NCI-H146 (cell line): ENCODE results near the gene LOXL3.

Source experiments
- DNase-seq: peaks from one replicate; lab custom pipeline; 2025; lab: John Stamatoyannopoulos, UW

The LOXL3 gene, protein sequence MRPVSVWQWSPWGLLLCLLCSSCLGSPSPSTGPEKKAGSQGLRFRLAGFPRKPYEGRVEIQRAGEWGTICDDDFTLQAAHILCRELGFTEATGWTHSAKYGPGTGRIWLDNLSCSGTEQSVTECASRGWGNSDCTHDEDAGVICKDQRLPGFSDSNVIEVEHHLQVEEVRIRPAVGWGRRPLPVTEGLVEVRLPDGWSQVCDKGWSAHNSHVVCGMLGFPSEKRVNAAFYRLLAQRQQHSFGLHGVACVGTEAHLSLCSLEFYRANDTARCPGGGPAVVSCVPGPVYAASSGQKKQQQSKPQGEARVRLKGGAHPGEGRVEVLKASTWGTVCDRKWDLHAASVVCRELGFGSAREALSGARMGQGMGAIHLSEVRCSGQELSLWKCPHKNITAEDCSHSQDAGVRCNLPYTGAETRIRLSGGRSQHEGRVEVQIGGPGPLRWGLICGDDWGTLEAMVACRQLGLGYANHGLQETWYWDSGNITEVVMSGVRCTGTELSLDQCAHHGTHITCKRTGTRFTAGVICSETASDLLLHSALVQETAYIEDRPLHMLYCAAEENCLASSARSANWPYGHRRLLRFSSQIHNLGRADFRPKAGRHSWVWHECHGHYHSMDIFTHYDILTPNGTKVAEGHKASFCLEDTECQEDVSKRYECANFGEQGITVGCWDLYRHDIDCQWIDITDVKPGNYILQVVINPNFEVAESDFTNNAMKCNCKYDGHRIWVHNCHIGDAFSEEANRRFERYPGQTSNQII

DNA sequence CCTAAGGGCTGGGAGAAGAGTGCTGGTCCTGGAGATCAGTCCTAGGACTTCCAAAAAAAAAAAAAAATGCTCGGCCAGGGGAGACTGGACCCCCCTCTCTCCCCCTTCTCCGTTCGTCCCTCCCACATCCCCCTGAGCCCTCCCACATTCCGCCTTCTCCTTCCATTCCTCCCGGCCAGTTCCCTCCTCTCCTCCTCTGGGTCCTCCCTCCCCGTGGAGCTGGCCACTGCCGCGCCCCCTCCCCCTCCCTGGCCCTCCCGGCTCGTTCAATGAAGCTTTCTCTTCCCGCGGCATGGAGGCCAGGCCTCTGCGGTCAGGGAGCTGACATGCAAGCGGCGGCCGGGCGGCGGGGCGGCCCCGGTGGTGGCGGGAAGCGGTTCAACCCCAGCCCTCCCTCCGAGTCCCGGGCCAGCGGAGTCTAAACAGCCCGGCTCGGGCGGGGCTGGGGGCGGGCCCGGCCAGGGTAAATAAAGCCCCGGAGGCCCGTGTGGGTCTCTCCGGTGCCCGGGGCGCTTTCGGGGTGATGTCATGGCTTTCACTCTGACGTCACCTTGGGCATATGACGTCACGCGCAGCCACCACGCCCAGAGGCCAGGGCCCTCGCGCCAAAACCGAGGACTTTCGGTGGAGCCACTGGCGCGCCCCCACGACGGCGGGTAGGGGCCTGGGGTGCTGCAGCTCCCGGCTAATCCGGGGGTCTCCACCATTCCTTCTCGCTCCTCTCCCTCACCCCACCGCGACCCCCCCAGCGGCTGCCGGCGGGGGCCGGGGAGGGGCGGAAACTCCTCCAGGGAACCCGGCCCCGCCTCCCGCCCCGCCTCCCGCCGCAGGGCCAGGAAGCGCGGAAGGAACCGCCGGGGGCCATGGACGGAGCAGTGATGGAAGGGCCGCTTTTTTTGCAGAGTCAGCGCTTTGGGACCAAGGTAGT, at the start of gene LOXL3, which contains the start of gene DOK1:
Gene LOXL3 (minus strand): TSS at position 51 of the 928 bp plus-strand sequence. CDS start 1,308 bp downstream, outside the sequence.
Gene DOK1 (plus strand): TSS at position 829 of the 928 bp plus-strand sequence. CDS start 35 bp downstream, at position 864.
- peak; percentile 90 for DNase-seq

DNA sequence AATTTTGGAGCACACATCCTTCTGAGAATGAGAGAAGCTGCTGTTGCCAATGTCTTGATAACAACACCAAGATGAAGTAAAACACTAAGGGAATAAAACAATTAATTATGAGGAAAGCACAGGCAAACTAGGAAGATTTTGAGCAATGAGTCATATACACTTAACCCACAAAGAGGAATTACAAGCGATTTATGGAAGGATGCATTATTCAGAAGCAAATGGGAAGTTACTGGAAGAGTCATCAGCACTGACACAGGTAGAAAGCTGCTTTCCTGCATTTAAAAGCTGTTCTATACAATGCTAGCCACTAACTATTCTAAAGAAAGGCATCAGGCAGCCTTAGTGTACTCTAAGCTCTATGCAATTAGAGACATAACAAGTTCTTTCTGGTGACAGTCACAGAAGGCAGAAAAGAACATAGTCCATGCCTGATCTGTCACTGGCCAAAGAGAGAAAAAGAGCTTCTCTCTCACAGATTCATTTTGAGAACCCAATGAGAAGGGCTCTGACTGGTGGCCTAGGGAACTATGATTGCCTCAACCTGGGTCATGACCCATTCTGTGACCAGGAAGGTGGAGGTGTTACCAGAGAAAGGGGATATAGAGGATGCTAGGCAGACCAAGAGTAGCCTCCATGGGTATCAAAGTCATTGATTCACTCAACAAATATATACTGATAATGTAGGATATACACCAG, 49.0 kb upstream of the LOXL3 start:
- no peak for DNase-seq

DNA sequence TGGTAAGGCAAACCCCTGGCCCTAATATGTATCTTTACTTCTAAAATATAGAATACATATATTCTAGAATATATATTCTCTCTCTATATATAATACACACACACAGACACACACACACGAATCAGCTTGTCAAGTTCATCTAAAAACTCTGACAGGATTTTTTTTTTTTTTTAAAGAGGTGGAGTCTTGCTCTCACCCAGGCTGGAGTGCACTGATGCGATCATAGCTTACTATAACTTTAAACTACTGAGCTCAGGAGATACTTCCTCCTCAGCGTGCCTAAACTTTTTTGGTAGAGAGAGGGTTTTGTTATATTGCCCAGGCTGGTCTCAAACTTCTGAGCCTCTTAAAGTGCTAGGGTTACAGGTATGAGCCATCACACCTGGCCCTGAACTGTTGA, 45.9 kb upstream of the LOXL3 start:
- DNase-seq, result no peak

DNA sequence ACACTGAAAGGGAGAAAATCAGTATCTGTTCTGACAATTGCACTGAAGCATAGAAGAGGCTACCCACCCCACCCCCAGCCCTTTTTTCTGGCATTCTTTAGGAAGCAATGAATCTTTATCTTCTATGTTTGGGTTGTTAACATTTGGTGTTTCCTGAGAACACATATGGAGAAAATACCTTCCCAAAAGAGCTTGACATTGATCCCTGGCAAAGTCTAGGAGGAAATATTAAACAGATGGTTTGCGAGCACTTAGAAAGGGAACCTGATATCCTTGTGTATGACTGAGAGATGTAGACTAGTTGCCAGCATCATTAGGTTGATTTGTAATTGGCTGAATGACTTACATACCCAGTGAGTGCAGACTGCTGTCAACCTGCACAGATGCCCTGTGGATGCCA, 43.7 kb upstream of the LOXL3 start:
- no peak for DNase-seq

DNA sequence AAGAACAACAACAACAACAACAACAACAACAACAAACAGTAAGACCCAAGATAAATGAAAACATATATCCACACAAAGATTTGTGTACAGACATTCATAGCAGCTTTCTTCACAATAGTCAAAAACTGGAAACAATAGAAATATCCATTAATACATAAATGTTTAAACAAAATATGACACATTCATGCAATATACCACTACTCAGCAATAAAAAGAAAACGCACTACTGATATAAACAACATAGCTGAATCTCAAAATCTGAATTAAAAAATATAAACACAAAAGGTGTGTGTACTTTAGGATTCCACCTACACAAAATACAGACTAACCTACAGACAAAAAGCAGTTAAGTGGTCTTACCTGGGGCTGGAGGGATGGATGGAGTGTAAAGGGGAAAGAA, 42.8 kb upstream of the LOXL3 start:
- no peak for DNase-seq

DNA sequence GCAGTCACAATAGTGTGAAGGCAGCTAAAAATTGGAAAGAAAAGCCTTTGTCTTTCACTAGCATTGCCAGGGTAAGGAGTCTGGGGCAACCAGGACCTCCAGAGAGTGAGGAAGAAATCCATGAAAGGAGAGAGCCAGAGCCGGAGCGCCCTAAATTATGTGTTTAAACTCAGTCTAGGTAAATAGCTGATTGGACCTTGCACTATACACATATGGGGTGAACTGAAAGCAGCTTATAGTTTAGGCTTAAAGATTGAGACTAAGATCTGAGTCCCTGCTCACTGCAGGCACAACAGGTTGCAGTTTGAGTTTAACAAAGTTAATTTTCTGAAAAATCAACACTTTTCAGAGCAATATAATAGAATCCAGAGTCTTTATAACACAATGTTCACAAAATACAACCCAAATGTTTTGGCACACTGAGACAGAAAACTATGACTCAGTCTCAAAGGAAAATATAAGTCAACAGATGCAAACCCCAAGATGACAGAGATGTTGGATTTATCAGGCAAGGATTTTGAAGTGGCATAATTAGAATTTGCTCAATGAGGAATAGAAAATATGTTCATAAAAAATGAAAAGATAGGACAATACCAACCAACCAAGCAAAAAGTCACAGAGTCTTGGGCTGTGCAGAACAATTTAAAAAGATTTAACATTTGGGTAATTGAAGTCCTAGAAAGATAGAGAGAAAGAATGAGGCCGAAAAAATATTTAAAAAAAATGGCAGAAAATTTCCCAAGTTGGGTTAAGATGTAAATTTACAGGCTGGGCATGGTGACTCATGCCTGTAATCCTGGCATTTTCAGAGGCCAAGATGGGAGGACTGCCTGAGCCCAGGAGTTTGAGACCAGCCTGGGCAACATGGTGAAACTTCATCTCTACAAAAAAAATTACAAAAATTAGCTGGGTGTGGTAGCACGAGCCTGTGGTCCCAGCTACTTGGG, 40.4 kb upstream of the LOXL3 start:
- no peak for DNase-seq

DNA sequence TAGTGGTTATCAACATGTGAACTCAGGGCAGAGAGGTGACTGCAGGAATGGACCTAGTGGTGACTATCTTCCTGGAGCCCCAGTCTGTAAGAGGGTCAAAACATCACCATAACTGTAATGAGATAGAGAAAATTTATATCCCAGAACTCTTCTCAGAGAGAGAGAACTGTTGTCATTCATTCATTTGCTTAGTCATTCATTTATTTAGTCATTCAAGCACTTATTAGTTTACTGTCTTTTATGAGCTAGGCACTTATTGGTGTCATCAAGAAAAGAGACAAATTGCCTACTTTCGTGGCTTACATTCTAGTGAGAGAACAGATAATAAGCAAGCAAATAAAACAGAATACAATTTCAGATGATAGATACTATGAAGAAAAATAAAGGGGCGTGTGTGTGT, 34.9 kb upstream of the LOXL3 start:
- DNase-seq, result no peak

DNA sequence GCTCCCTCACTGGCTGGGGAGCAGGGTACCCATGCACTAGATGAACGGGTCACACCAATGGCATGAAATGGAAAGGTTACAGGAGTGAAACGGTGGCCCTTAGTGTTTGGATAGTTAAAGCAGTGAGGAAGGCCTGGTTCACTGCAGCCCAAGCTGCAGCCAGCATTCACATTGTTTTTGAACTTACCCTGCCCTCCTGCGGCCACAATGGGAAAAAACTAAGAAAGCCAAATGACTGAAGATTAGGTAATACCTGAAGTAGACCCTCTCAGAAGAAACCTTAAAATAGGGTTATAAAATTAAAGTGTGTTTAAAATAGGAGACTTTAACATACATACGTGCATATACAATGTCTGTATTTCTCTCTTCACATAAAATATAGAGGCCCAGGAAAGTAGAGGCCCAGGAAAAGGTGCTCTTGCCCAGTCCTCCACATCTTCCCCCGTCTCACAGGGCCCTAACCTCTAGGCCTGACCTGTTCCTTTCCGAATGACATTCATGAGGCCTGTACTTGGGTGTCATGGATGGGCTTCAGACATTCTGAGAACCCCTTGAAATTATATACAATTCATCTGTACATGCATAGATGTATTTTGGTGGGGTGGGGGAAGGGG, 34.0 kb upstream of the LOXL3 start:
- peak; percentile 63 for DNase-seq

DNA sequence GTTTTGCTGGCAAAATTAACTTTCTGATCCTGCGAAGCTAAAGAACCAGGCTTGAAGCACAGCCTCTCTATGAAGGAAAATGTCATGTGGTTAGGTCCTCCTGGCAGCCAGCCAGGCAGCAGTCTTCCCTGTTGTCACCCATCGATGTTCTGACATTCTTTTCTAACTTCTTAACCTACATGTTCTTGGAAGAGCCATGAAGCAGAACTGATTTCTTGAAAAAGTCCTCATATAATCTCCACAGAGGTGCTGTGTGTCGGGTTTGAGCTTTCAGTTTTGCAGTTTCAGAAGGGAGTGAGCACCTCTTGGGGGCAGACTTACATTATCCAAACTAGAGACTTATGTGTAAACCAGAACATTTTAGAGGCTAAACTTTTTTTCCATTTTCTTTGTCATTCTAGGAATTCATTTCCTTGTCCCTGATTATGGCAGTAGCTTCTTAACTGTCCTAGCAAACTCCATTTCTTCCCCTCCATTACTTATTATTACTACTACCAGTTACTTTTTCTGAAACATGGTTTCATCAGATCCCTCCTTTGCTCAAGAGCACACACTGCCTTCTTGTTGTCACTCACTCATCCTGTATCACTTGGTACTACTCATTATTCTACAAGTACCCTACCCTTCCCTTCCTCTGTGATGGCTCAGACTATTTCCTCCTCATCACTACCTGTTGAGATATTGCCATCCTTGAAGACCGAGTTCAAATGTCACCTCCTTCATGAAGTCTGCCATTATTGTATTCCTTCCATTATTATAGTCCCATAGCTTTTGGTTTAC, 31.9 kb upstream of the LOXL3 start:
- no peak for DNase-seq

DNA sequence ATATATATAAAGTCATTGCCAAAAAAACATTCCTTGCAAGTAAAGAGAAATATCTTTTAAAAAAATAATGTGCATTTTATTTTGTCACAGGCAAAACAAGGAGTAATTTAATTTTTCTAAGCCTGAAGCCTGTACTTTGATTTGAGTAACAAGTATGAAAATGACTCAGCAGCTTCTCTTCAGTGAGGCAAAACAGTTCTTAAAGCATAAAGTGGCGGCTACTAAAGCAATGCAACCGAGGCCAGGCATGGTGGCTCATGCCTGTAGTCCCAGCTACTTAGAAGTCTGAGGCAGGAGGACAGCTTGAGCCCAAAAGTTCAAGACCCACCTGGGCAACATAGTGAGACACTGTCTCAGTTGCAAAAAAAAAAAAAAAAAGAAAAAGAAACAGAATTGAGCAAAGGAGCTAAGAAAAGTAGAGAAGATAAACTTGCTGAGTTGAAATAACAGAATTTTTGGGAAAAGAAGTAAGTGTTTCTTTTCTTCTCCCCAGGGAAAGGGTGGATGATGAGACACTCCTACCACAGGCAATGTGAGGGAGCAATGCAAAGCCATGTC, 30.4 kb upstream of the LOXL3 start:
- DNase-seq, result no peak

DNA sequence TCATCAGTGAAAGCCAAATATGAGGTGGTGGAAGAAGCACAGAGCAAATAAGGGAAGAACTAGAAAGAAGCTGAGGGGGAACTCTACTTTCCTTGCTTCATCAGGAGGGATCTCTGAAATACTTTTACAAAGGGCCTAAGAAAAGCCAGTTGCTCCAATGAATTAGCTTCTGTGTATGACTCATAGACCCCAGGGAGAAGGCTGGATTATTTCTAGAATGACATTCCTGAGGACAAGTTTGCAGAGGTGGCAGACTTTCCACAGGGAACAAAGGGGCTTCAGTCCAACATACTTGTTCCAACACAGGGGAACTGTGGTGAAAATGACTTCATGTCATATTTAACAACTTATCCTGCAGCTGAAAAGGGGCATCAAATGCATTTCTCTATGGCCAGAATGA, 29.8 kb upstream of the LOXL3 start:
- no peak for DNase-seq

DNA sequence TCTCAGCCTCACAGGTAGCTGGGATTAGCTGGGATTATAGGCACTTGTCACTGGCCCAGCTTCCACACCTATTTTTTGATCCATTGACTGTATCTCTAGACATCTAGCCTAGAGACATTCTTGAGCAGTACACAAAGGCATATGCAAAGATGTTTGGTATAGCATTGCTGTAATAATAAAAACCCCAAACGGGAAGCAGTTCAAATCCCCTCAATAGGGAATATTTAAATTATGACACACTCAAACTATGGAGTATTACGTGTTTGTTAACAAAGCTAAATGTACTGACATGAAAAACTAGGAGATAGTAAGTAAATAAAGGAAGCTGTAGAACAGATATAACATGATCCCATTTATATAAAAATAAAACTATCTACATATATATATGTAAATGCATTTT, 28.4 kb upstream of the LOXL3 start:
- DNase-seq, result no peak

DNA sequence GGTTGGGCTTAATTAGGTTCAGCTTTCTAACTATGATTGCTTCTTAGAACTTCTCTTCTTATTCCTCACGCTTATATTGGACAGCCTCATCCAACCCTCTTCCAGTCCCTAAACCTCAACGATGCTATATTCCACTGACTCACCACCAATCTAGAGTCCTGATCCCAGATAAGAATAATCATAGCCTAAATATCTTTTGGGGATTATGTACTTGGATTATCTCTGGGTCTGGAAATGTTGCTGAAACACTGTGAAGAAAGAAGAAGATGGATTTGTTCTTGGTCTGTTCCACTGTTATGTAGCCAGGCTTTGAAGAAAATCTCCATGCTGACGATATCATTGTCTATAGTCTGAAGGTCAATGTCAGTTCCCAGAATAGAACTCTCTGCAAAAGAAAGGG, 27.7 kb upstream of the LOXL3 start:
- no peak for DNase-seq

DNA sequence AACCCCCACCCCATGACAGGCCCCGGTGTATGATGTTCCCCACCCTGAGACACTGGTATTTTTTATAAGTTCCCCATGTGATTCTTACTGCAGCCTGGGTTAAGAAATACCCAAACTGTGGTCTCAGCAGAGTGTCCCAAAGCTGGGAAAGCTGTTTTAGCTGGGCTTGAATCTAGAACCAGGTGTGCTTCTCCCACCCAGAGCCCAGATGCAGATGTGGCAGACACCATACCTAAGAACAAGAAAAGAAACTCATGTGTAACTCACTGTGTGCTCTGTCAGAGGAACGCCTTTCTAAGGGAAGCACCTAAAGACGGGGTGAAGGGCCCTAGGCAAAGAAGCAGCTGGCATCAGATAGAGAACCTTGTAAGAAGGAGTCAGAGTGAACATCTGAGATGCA, 24.7 kb upstream of the LOXL3 start:
- DNase-seq, result no peak

DNA sequence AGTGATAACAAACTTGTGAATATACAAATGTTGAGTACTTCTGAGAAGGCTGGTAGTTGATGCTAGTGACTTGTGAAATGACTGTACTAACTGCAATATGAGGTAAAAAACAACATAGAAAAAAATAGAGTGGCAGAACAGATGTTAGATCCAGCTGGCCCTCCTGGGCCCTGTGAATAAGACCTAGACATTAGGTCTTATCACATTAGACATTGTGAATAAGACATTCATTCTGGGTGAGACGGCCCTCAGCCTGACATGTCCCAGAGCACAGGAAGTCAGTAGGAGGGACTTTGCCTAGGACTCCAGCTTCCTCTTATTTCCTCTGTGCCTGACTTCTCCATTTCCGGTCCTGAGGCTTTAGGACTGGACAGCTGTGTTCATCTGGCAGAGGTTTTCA, 23.7 kb upstream of the LOXL3 start:
- no peak for DNase-seq

DNA sequence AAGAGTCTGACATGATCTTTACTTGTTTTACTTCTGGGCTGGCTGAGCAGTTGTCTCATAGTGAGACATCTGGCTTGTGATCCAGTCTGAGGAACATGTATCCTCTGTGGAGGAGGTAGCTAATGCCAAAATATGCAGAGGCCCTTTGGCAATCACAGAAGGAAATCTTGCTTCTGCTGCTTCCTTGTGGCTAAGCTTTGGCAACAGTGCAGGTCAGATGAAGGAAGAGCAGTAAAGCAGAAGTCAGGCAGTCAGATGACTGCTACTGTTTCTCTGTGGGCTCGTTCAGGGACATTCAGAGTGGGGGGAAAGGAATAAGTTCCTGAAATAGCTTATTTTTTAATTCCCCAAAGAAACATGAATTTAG, 23.1 kb upstream of the LOXL3 start:
- no peak for DNase-seq

DNA sequence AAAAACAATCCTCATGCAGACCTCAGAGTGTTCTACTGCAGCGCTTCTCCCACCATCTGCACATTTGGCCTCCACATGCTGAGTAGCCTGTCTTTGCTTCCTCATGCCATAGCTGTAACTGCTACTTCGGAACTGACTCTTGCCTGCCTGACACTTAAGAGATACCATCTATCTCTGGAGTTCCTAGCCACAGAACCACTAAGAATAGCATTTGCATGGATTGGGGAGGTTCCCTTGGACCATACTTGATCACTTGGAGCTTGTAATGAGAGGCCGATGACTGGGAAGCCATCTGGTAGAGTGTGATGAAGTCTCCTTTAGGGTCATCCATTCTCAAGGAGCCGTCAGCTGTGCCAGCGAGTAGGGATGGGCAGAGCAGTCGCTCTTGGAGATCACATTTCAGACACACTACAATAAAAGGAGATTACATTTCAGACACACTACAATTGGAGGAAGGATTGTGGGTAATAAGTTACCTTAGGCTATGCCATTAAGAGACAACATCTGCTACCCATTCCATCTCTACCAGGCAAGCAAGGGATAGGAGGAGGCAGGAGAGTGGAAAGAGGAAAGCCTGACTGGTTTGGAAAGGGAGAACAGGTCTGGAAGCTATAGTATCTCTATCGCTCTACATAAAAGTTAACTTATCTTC, 22.6 kb upstream of the LOXL3 start:
- no peak for DNase-seq

DNA sequence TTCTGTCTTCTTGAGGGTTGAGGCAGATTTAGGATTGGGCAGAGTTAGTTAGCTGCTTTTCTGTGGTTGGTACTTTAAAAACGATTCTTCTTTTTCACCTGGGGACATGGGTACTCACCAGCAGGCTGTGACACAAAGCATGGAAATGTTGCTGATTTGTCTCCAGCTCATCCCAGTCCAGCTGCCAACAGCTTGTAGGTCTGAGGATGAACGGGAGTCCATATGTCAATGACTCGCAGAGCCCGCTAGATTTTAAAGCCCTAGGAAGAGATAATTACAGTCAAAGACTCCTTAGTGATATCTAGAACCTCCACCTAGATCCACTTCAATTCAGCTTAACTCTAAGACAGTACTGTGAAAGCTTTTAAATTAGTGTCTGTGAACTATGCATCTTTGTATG, 21.6 kb upstream of the LOXL3 start:
- no peak for DNase-seq
